HG03457 (cell line): ENCODE data around the gene APEH.

Experiments
- ATAC-seq: cut with Tn5 transposase; IDR thresholded peaks from one replicate; pipeline ENCODE4 v1.9.1; 2021; ENCODE audit warnings: moderate number of reproducible peaks; ENCODE audit not compliant: unreplicated experiment

Gene APEH

DNA sequence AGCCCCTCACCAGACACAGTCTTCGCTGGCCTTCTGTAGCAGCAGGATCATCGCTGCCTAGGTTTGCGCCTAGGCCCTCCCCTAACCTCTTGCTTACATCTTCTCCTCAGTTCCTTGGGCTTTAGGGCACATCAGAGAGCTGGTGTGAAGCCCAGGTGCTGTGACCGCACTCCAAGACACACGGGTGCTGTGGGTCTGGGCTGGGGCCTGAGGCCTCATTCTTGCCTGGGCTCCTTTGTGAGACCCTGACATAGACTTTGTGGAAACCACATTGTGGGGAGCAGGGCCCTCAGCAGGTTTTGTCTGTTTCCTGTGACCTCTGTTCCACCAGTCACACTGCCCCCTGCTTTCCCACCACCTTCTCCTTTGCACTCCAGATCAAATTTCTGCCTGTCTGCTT, 37.3 kb downstream of the APEH start:
- no peak for ATAC-seq

- no peak for ATAC-seq
Measured at GRCh38 chr3:49712166-49712565, 38.0 kb downstream of the APEH start.

DNA sequence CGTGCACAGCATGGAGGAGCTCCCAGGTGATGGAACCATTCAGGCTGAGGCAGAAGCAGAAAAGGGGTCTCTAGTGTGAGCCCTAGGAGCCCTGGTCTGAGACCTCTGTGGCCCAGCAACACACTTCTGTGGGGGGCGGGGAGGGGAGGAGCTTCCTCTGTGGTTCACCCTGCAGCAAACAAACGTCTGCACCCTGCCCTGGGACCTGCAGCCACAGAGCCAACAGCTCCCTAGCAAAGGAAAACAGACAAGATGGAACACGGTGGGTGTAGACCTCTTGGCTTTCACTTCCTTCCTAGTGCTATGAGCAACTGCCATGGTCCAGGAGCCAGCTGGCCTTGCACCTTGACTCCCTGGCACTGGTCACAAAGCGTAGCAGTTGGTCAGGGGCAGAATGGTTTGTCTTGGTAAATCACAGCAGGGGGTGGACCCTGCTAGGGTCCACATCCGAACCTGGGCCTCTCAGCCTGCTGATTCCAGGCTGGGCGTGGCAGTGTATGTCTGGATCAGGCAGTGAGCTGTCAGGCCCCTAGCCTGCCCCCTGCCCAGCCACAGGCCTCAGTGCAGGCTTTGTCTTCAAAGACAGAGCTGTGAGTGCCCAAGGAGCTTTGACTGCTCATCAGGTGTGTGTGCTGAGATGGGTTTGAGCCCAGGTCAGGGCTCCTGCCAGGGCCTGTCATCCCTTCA, 38.6 kb downstream of the APEH start:
- no peak for ATAC-seq

DNA sequence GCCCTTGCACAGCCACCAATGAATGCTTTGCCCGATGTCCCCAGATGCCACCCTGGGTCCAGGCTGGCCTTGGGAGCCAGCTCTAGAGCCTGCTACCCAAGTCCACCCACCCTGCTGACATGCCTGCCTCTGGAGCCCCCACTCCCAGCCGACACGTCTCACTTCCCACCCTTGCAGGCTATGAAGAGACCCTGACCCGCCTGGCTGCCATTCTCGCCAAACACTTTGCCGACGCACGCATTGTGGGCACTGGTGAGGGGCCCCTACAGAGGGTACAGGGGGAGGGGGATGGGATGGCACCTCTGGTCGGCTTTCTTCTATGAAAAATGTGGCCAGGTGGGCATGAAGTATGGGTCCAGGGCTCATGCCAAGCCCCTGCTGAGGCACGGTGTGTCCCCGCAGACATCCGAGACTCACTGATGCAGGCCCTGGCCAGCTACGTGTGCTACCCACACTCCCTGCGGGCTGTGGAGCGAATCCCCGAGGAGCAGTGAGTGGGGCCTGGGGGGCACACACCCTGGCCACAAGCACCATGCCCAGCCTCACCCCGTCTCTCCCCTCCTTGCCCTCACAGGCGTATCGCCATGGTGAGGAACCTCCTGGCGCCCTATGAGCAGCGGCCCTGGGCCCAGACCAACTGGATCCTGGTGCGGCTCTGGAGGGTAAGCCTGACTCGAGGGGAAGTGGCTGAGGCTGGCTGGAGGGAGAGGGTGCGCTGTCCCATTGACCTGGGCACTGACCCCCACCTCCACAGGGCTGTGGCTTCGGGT, 39.4 kb downstream of the APEH start:
- no peak for ATAC-seq

- ATAC-seq: no peak
Measured at GRCh38 chr3:49714728-49715550, 40.8 kb downstream of the APEH start.

DNA sequence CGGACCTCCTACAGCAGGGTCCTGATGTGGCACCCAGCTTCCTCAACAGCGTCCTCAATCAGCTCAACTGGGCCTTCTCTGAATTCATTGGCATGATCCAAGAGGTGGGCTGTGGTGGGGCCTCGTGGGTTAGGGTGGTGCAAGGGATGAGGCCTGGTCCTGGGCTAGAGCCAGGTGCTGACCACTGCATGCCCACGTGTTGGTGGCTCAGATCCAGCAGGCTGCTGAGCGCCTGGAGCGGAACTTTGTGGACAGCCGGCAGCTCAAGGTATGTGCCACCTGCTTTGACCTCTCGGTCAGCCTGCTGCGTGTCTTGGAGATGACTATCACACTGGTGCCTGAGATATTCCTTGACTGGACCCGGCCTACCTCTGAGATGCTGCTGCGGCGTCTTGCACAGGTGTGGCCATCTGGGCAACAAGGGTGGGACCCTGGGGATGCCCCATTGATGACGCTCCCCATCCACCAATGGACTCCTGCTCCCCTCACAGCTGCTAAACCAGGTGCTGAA, 41.5 kb downstream of the APEH start:
- no peak for ATAC-seq

DNA sequence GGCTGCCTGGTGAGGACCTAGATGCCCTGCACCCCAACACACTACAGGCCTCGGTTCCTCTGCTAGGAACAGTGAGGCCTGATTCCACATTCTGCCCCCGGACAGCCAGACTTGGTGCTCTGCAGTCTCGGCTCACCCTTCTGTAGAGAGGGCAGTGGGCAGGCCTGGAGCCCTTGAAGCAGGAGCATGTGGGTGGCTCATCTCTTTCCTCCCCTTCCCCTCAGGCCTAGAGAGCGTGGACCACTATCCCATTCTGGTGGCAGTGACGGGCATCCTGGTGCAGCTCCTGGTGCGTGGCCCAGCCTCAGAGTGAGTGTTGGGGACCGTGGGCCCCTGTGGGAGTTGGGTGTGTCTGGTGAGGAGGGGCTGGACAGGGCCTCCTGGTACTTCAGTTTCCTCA, 42.0 kb downstream of the APEH start:
- ATAC-seq: no peak

DNA sequence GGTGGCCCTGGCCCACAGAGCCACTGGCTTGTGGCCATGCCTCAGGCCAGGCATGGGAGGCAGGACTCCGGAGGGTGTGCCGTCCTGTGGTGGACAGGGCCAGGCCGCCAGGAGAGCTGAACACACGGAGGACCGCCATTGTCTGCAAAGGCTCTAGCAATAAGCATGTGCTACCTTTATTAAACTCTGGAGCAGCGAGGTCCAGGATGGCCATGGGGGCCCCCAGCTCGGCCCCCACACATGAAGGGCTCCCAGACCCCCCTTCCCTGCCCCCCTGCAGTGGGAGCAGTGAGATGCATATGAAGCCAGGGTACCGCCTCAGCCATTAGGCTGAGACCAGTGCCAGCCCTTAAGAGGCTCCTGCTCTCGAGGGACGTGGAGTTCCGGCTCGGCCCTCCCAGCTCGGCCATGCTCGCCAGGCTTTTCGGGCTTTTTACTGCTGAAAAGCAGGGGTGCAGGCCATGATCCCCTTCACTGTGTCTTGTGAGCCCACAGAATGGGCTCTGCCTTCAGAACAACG, 42.6 kb downstream of the APEH start:
- ATAC-seq: no peak

DNA sequence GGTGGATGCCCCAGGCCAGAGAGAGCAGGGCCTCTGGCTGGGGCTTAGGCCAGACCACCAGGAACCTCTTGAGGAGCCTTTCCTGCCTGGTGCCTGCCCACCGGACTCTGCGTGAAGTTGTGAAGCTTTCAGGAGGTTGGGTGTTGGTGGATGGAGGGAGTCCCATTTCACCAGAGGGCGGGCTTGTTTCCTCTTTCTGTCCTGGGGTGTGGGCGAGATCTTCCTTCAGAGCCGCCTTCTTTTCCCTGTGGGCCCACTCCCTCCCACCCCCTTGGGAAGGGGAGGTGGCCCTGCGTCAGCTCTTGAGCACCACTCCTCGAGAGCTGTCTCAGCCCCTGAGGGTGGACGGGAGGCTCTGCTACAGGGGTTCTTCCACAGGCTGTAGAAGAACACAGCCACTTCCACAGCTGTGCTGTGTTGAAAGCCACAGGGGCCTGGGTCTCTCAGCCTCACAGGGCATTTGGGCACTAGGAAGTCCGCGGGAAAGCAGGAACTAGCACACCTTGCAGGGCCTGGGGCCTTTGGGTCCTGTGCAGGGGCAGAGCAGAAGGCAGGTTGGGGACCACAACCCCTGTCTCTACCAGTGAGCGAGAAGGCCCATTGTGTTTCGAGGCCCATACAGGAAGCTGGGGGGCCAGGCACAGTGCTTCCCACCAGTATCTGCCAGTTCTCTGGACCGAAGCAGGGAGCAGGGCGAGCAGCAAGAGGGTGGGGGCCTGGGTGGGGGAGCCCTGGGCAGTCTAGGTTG, 43.2 kb downstream of the APEH start:
- no peak for ATAC-seq

- no peak for ATAC-seq
Measured at GRCh38 chr3:49717959-49718857, 44.1 kb downstream of the APEH start.

GRCh38 chr3:49718858-49719213, 44.7 kb downstream of the APEH start:
- ATAC-seq: no peak

DNA sequence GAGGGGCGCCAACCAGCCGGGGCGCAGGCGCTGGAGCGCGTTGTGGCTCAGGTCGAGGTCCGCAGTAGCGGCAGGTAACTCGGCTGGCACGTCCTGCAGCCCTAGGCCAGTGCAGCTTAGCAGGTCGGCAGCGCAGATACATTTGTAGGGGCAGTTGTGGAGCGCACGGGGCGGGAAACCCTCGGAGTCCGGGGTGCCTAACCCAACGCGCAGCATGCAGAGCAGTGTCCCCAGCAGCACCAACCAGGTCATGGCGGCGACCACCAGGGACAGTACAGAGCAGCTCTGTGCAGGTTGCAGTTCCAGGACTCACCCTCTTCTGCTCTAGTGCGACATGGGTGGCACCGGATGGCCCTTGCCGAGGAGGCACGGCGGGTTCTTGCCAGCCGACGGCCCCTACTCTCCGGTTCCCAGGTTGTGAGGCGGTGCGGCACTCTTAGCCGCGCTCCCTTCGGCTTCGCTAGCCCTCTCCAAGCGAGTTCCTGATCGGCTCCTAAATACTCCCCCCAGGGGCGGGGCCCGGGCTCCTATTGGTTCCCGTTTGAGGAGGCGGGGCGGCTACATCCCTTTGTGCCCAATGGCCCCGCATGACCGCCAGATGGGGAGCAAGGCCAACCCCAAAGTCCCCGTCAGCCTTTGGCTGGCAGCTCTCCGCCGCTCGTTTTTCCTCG, 45.2 kb downstream of the APEH start, which contains the start of gene AMIGO3:
AMIGO3 (minus strand) TSS at position 471 of the 671 bp plus-strand sequence; CDS start at position 252, 219 bp downstream.
- peak; percentile 35 for ATAC-seq

DNA sequence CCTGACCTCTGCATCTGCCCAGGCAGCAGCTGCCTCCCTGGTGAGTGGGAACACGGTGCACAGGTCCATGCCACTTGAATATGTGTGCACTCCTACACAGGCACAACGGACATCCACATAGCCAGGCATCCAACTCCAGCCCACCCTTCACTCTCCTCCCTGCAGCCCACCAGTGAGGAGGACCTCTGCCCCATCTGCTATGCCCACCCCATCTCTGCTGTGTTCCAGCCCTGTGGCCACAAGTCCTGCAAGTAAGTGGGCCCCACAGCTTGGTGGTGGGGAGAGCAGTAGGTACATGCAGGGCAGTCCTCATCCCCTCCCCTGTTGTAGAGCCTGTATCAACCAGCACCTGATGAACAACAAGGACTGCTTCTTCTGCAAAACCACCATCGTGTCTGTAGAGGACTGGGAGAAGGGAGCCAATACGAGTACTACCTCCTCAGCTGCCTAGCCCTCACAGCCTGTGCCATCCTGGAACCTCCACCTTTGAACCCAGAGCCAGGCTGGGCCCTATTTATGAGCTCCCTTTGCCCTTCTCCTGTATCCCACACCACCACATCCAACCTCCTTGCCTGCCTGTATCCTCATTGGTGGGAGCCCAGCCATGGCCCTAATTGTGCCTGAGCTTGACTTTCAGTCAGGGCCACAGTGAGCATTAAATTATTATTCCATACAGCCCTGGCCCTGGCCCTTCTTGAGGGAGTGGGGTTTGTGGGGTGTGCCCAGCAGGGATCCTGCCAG, 46.9 kb downstream of the APEH start:
- no peak for ATAC-seq

DNA sequence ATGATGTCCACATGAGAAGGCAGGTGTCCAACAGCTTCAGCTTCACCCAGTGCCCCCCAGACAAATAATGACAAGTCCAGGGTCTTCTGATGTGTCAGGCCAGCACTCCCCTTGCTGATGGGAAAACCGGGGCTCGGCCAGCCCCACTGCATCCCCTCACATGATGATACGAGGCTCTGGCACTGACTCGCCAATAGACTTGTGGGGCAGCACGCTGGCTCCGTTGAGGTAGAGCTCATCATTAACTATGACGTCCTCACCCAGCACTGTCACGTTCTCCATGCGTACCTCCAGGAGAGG, 47.4 kb downstream of the APEH start:
- no peak for ATAC-seq

GRCh38 chr3:49721896-49722781, 48.0 kb downstream of the APEH start:
- ATAC-seq: no peak

- ATAC-seq: no peak
Measured at GRCh38 chr3:49722896-49723295, 48.7 kb downstream of the APEH start.

- ATAC-seq: no peak
Measured at GRCh38 chr3:49723296-49723627, 49.1 kb downstream of the APEH start.
